ENCODE results near the gene LRSAM1. TPM values are rescaled to one million over a fixed set of nuclear protein-coding genes. Genes with fewer than 3 reads are reported as not detected.

LRSAM1 gene
- total and polyA plus RNA-seq, 4 donors: 6.6 to 9.7 (median 7.1) TPM

- no peak for TF ChIP-seq HNF4G (IDR thresholded peaks at IDR 0.05)
- peak in 1 of 2 donors; percentile 63 for TF ChIP-seq RAD21 (IDR thresholded peaks at IDR 0.05)
- TF ChIP-seq ZBTB33 (IDR thresholded peaks at IDR 0.05): no peak
- TF ChIP-seq FOXA2 (IDR thresholded peaks at IDR 0.05): no peak
- no peak for TF ChIP-seq JUND (IDR thresholded peaks at IDR 0.05)
- peak; percentile 7 for TF ChIP-seq CTCF (IDR thresholded peaks at IDR 0.05; ENCODE audit: low read depth, low read length, missing input control)
- no peak for TF ChIP-seq YY1 (IDR thresholded peaks at IDR 0.05)
- no peak for TF ChIP-seq FOXA1 (IDR thresholded peaks at IDR 0.05)
- TF ChIP-seq MAX (IDR thresholded peaks at IDR 0.05): no peak
- TF ChIP-seq GABPA (IDR thresholded peaks at IDR 0.05 in 1 of 2, conservative IDR thresholded peaks at IDR 0.05 in 1 of 2): no peak
- no peak for TF ChIP-seq REST (IDR thresholded peaks at IDR 0.05)
- no peak for TF ChIP-seq SP1 (IDR thresholded peaks at IDR 0.05)
- peak in 1 of 2 donors; percentile 27 for TF ChIP-seq HNF4A (conservative IDR thresholded peaks at IDR 0.05)
These were observed 33.3 kb upstream of the LRSAM1 start for GRCh38 chr9:127418037-127418471.

GRCh38 chr9:127419348-127419747 is 32.0 kb upstream of the LRSAM1 start:
- no peaks in the 10 kb centered on the region for H3K36me3 ChIP-seq (ENCODE audit: control insufficient read depth in 4 of 4, insufficient read depth in 3 of 4, low read depth in 1 of 4, low read length in 3 of 4)
- no peak overlapping the region for H3K4me3 ChIP-seq (ENCODE audit: low read depth in 1 of 3, low read length in 3 of 3)
- H3K27ac ChIP-seq (ENCODE audit: low read depth in 1 of 2, low read length in 2 of 2): no peak overlapping the region
- no peaks in the 10 kb centered on the region for H3K9me3 ChIP-seq (ENCODE audit: control insufficient read depth in 4 of 4, low read length in 3 of 4)
- peaks cover 5 to 28% (median 22%) of the 10 kb centered on the region in 4 donors for H3K4me1 ChIP-seq (ENCODE audit: control insufficient read depth in 4 of 4, insufficient read depth in 4 of 4, low read length in 3 of 4)
- H3K9ac ChIP-seq (ENCODE audit: low read depth in 1 of 2, low read length in 2 of 2): no peak overlapping the region
- no peak for DNase-seq (ENCODE audit: low spot score)
- H3K27me3 ChIP-seq (ENCODE audit: control insufficient read depth in 4 of 4, insufficient read depth in 4 of 4, low read length in 3 of 4): no peaks in the 10 kb centered on the region
- WGBS: 88% methylated on average over 6 of the region's 6 CpGs
- TF ChIP-seq MAX (IDR thresholded peaks at IDR 0.05): no peak
- no peak for TF ChIP-seq JUND (IDR thresholded peaks at IDR 0.05)
- TF ChIP-seq YY1 (IDR thresholded peaks at IDR 0.05): no peak
- no peak for TF ChIP-seq EGR1 (IDR thresholded peaks at IDR 0.05; ENCODE audit: low read depth in 2 of 2)
- TF ChIP-seq CTCF (IDR thresholded peaks at IDR 0.05; ENCODE audit: low read depth, low read length, missing input control): no peak
- no peak for TF ChIP-seq RAD21 (IDR thresholded peaks at IDR 0.05)
- no peak for TF ChIP-seq ATF3 (IDR thresholded peaks at IDR 0.05)
- TF ChIP-seq FOXA1 (IDR thresholded peaks at IDR 0.05): no peak
- no peak for TF ChIP-seq HNF4A (conservative IDR thresholded peaks at IDR 0.05)
- no peak for TF ChIP-seq FOXA2 (IDR thresholded peaks at IDR 0.05)
- TF ChIP-seq RXRA (IDR thresholded peaks at IDR 0.05): no peak
- TF ChIP-seq NR2F2 (IDR thresholded peaks at IDR 0.05): no peak
- TF ChIP-seq SP1 (IDR thresholded peaks at IDR 0.05): no peak
- TF ChIP-seq TAF1 (conservative IDR thresholded peaks at IDR 0.05): no peak
- no peak for TF ChIP-seq ZBTB33 (IDR thresholded peaks at IDR 0.05)
- no peak for TF ChIP-seq HNF4G (IDR thresholded peaks at IDR 0.05)

More at GRCh38 chr9:127418037-127418471, 33.3 kb upstream of the LRSAM1 start:
- no peak for DNase-seq (ENCODE audit: low spot score)
- no peaks in the 10 kb centered on the region for H3K27me3 ChIP-seq (ENCODE audit: control insufficient read depth in 4 of 4, insufficient read depth in 4 of 4, low read length in 3 of 4)
- H3K36me3 ChIP-seq (ENCODE audit: control insufficient read depth in 4 of 4, insufficient read depth in 3 of 4, low read depth in 1 of 4, low read length in 3 of 4): no peaks in the 10 kb centered on the region
- 76% methylated on average over 12 of the region's 12 CpGs for WGBS
- no peaks in the 10 kb centered on the region for H3K9me3 ChIP-seq (ENCODE audit: control insufficient read depth in 4 of 4, low read length in 3 of 4)
- no peak overlapping the region for H3K27ac ChIP-seq (ENCODE audit: low read depth in 1 of 2, low read length in 2 of 2)
- no peak overlapping the region for H3K4me3 ChIP-seq (ENCODE audit: low read depth in 1 of 3, low read length in 3 of 3)
- H3K9ac ChIP-seq (ENCODE audit: low read depth in 1 of 2, low read length in 2 of 2): no peak overlapping the region
- H3K4me1 ChIP-seq (ENCODE audit: control insufficient read depth in 4 of 4, insufficient read depth in 4 of 4, low read length in 3 of 4): peaks cover 5 to 22% (median 17%) of the 10 kb centered on the region in 4 donors

Measured in liver (tissue), 9 donors.